T-helper 1 cell (primary cell): Measurements from ENCODE around the gene MAMDC4.
"Not testable (repeated sequence)": the region's sequence is repeated elsewhere in the genome, so short reads cannot be mapped to it uniquely, and the experiment has no call there.

Experiments used
- DNase-seq, 5 donors: peaks; one replicate each; pipeline ENCODE4 v3.0.0-alpha.2; 2012 to 2020

Gene MAMDC4

GRCh38 chr9:136825295-136826187 is 26.6 kb upstream of the MAMDC4 start:
- no peak for DNase-seq

DNA sequence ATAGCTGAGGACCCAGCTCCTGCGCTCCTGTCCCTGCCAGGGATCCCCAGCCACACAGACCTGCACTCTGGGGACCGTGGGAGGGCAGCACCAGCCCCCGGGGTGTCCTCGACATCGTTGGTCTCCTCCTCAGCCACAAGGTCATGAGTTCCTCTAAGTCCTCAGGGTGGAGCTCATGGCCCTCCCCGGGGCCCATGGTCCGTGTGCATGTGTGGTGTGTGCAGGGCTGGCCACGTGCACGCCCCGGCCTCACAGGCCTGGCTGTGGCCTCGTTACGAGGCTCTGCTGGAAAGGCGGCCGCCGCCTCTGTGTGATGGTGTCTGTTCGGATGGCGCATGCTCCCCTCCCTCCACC is 26.0 kb upstream of the MAMDC4 start:
- DNase-seq = no peak

DNA sequence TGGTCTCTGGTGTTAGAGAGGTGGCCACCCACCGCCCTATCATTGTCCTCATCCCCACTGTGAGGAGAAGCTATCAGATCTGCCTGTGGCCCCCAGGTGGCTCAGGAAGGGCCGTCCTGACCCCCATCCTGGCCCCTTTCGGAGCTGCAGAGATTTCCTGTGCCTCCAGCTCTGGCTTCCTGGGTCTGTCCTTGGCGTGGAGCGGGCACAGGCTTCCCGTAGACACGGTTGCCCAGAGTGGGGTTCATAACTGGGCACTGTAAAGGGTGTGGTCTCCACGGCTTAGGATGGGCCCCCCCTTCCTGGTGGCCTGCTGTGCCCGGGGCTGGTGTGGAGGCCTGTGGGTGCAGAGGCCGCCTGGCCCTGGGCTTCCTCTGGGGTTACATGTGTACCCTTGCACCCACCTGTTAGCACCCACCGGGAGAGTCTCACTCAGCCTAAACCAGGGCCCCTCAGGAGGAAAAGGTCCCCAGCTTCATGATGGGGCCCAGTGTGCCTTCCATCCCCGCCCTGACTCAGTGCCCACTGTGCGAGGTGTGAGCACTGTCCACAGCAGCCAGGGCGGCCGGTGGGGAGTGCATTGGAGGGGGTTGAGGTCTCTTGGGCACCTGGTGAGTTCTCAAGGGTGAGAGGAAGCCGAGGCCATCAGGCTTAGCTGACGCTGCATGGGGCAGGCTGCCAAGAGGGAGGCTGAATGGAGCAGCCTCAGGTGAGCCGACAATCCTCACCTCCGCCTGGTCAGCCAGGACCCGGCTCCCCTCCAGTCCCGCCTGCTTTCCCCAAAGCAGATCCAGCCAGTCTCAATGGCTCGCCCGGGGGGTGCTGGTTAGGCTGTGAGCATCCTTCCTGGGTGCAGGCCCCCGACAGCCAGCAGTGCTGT is 25.2 kb upstream of the MAMDC4 start:
- peak in 1 of 5 donors; percentile 2 for DNase-seq

- DNase-seq = peak in 1 of 5 donors; percentile 4
Observed at GRCh38 chr9:136827794-136828473, 24.2 kb upstream of the MAMDC4 start.

DNA sequence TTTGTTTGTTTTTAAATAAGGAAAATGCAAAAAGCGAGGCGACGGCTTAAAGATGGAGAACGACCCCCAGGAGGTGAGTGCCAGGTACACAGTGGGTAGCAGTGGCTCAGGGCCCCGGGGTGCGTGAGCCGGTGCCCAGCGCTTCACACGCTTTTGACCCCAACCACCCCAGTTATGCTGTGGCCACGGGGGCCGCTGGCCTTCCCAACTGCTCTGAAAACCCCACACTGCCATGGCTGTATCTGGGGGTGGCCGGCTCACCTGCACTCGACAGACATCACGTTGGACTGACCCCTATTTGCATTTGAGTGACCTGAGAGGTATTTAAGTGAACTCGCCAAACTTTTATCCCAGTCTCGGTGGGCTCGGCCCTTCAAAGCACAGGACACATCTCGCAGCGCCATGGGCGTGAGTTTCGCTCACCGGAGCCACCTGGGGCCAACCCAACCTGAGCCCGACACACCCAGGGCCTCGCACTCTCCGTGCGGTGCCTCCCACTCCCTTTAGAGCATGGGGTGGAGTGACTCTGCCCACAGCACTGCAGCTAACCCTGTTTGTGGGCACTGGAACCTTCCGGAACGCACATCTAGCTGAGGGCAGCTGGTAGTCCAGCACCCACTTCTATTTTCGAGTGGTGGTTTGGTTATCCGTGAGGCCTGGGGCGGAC is 23.5 kb upstream of the MAMDC4 start:
- peak in 1 of 5 donors; percentile 3 for DNase-seq

DNA sequence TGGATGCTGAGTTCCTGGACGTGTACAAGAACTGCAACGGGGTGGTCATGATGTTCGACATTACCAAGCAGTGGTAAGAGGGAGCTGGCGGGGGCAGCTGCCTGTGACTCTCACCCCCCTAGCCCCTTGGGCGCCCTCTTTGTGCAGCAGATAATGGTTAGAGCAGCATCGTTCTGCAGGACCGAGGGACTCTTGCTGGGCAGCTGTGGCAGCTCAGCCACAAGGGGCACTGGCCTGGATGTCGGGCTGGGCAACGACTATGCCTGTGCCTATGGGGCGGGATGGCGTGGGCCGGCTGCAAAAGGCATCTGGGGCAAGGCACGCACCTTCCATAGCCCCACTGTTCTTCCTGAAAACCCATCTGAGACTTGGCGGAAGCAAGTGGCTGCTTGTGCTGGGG is 22.7 kb upstream of the MAMDC4 start:
- peak in 1 of 5 donors; percentile 1 for DNase-seq

- peak in 1 of 5 donors; percentile 5 for DNase-seq
Observed at GRCh38 chr9:136829981-136830885, 21.9 kb upstream of the MAMDC4 start.

- peak in 1 of 5 donors; percentile 1 for DNase-seq
Observed at GRCh38 chr9:136831002-136831719, 21.0 kb upstream of the MAMDC4 start.

DNA sequence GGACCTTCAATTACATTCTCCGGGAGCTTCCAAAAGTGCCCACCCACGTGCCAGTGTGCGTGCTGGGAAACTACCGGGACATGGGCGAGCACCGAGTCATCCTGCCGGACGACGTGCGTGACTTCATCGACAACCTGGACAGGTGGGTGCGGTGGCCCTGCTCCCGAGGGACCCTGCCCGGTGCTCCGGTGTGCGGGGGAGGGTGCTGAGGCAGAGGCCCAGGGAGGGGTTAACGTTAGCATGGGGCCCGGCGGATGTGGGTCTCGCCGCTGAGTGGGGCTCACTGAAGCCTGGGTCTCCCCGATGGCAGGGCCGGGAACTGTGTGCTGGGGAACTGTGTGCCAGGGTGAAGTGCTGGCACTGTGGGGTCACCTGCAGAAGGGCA is 20.4 kb upstream of the MAMDC4 start:
- DNase-seq = peak in 1 of 5 donors; percentile 4

DNA sequence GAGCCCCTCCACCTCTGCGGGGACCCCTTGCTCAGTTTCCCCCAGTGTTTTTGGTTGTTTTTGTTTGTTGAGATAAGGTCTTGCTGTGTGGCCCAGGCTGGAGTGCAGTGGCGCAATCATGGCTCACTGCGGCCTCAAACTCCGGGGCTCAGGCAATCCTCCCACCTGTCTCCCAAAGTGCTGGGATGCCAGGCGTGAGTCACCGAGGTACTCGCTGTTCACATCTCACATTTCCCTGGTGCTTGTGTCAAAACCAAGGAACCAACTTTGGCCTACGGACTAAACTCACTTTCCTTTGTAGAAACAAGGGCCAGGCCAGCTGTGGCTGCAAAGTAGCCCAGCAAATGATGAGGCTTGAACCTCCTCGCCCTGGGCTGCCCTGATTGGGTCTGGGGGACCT is 19.6 kb upstream of the MAMDC4 start:
- no peak for DNase-seq

GRCh38 chr9:136833381-136834048 is 18.6 kb upstream of the MAMDC4 start:
- not testable (repeated sequence) for DNase-seq

DNA sequence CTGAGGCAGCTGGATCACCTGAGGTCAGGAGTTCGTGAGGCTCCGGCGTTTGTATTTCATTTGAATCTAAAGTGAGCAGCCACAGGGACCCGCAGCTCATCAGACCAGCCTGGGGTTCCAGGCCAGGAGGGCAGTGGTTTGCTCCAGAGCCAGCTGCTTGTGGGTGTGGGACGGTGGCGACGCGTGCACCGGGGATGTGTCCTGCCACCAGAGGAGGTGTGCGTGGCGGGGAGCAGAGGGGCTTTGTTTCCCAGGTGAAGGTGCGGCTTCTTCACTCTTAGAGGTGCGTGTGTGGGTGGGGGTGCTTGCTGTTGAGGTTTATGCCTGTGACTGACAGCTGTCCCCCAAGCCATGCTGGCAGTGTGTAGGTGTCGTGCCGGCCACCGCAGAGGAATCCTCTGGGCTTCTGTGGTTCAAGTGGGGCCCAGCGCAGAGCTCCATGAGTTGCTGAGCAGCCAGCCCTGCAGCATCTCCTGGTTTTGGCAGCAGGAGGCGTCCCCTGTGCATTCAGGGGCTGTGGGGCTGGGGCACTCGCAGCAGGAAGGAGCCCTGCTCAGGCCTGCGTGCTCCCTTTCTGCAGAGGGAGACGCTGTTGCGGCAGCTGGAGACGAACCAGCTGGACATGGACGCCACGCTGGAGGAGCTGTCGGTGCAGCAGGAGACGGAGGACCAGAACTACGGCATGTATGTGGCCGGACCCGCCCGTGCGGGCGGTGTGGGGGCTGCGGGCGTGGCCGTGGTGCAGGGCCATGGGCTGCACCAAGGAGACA is 16.8 kb upstream of the MAMDC4 start:
- no peak for DNase-seq

DNA sequence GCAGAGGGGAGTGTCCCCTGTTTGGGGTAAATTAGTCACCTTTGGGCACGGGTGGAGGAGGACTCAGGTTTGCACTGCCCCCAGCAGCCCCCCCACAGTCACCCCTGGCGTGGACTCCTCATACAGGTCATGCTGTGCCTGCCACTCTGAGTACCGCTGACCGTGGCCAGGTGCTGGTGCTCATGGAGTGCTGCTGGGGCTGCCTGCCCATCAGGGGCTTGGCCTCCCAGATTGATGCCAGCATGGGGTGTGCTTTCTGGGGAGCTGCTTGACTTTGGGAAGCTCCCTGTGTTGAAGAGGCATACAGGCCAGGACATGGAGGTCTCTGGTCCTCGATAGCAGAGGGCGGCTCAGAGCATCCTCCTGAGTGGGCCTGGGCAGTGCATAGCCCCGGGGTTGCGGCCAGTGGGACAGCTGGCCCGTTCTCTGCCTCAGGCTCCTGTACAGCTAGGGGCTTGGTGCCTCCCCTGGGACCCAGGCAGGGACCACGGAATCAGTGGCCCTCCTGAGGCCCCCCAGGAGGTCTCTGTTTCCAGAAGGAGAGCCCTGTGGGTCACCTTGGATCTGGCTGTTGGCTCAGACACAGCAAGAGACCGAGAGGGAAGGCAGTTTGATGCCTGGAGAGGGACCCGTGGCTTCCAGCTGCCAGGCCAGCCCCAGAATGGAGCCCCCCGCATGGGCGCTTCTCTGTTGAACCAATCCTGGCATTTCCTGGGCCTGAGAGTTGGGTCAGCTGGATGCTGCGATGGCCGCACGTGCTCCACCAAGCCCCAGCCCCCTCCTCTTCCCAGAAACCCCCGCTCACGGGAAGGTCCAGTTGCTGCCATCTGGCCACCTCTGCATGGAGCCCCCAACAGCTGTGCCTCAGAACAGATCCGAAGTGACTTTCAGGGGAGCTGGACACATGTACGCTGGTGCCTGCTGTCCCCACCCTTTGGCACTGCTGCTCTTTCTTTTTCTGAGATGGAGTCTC is 15.9 kb upstream of the MAMDC4 start:
- DNase-seq = peak in 1 of 5 donors; percentile 6

- peak in 1 of 5 donors; percentile 11 for DNase-seq
Observed at GRCh38 chr9:136837146-136837855, 14.8 kb upstream of the MAMDC4 start.

DNA sequence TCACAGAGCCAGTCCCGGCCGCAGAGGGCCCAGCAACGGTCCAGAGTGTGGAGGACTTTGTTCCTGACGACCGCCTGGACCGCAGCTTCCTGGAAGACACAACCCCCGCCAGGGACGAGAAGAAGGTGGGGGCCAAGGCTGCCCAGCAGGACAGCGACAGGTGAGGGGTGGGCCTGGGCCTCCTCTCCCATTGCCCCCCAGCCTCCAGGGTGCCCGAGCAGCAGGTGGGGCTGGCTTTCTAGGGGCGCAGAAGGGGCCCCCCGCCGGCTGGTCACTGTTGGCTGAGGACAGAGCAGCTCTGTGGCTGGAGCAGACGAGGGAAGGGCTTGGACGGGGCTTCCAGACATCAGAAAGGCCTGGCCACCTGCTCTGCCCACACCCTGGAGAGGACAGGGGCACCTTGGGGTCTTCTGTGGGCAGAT is 14.3 kb upstream of the MAMDC4 start:
- DNase-seq = not testable (repeated sequence)

- no peak for DNase-seq
Observed at GRCh38 chr9:136838314-136839228, 13.6 kb upstream of the MAMDC4 start.
